GM12864 (cell line): ENCODE results near the gene FAT3.

Source experiments
- DNase-seq: peaks from one replicate; pipeline ENCODE4 v3.0.0-alpha.2; 2011; ENCODE audit warnings: low read depth
- H3K4me3 ChIP-seq: 2 replicates; pipeline ENCODE4 v1.5.1; 2011; ENCODE audit warnings: mild to moderate bottlenecking, low read depth, low read length, control low read depth
- TF ChIP-seq, protein P1 (sequence below): IDR thresholded peaks from 2 replicates; pipeline ENCODE4 v1.5.1; 2011; ENCODE audit warnings: low read depth, mild to moderate bottlenecking, moderate library complexity, low read length, control low read depth, inconsistent platforms; ENCODE audit errors: missing control alignments

Gene FAT3

DNA sequence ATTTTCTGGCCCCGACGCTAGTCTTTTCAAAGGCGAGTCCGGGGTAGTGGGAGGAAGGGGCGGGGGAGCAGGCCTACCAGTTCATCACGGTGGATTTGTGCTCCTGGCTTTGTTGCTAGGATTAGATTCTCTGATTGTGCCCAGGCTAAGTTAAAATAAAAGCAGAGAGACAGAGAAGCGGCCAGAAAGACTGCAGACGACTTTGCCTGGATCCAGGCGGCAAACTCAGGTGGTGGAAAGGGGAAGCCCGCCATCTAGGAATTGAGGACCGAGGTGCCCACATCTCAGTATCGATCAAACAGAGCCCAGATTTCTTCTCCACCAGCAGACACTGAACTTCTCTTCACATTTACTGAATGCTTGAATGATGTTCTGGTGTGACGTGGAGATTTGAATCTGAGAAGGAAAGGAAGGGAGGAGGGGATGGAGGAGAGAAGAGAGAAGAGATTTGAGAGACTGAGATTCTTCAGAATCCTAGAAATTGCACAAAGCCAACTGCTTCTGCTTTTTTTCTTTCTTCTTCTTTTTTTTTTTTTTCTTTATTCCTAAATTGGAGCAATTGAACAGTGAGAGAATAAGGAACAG is 2.7 kb downstream of the FAT3 start:
- TF ChIP-seq, protein P1, sequence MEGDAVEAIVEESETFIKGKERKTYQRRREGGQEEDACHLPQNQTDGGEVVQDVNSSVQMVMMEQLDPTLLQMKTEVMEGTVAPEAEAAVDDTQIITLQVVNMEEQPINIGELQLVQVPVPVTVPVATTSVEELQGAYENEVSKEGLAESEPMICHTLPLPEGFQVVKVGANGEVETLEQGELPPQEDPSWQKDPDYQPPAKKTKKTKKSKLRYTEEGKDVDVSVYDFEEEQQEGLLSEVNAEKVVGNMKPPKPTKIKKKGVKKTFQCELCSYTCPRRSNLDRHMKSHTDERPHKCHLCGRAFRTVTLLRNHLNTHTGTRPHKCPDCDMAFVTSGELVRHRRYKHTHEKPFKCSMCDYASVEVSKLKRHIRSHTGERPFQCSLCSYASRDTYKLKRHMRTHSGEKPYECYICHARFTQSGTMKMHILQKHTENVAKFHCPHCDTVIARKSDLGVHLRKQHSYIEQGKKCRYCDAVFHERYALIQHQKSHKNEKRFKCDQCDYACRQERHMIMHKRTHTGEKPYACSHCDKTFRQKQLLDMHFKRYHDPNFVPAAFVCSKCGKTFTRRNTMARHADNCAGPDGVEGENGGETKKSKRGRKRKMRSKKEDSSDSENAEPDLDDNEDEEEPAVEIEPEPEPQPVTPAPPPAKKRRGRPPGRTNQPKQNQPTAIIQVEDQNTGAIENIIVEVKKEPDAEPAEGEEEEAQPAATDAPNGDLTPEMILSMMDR, result no peak
- H3K4me3 ChIP-seq, result no peak overlapping the region
- no peak for DNase-seq

GRCh38 chr11:92227959-92228935 is 3.6 kb downstream of the FAT3 start:
- no peak for DNase-seq
- no peak overlapping the region for H3K4me3 ChIP-seq
- TF ChIP-seq, protein P1, result no peak

GRCh38 chr11:92236856-92237255 is 12.2 kb downstream of the FAT3 start:
- no peak overlapping the region for H3K4me3 ChIP-seq
- no peak for DNase-seq
- TF ChIP-seq, protein P1, result no peak

DNA sequence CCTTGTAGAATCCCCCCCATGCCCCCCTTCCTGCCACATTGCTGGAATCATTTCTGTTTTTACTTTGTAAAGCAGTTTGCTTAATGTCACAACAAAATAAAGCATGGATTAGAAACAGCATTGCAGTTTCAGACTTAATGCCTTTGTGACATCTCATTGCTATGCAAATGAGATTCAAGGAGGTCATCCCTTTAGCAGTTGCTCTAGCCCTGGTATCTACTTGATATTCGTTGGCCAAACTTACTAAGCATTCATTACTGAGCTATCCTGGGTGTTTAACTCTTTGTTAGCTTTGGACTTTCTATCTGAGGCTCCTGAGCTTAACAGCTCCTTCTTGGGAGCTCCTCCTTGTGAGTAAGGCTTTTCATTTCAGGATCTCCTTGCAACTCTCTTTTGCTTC is 16.3 kb downstream of the FAT3 start:
- no peak overlapping the region for H3K4me3 ChIP-seq
- TF ChIP-seq, protein P1, result no peak
- no peak for DNase-seq

GRCh38 chr11:92245700-92246271 is 21.2 kb downstream of the FAT3 start:
- TF ChIP-seq, protein P1, result no peak
- no peak for DNase-seq
- no peak overlapping the region for H3K4me3 ChIP-seq

GRCh38 chr11:92246630-92247029 is 22.0 kb downstream of the FAT3 start:
- DNase-seq, result no peak
- TF ChIP-seq, protein P1, result no peak
- no peak overlapping the region for H3K4me3 ChIP-seq
